ENCODE measurements around the gene NEUROD2.
A peak's percentile ranks its signal among the peaks of the same experiment; 100 is the strongest.

DNA sequence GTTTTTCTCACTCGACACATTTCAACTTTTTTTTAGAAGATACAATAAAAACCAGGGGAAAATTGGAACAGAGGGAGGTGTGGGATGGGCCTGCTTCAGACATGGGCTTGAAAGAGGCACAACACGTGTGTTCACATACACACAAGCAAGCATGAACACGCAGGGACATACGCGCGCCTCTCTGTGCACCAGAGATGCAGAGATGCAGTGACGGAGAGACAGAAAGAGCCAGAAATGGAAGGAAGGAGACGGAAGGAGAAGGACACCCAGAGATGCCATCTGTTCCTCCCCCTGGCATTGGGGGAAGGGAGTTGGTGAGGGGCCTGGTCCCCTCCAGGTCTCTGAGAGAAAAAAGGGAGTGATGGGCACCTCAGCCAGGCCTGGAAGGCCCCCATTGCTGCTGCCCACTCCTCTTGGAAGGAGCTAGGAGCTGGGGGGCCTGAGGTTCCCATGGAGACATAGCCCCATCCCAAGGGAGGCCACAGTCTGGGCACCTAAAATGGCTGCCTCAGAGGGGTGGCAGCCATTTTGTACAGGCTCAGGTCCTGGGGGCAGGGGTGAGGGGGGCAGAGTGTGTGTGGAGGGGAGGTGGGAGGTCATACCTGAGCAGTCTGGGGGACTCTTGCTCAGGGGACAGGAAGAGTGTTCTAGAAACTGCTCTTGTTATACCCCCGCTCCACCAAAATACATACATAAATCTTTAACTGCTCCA is 3.8 kb upstream of the NEUROD2 start:
- TF ChIP-seq SUZ12 (IDR thresholded peaks at IDR 0.05; ENCODE audit: extremely low read depth, insufficient read depth, insufficient read length) (no peak), YY1 (IDR thresholded peaks at IDR 0.05; ENCODE audit: insufficient read depth, insufficient read length) (peak; percentile 60), ZNF274 (IDR thresholded peaks at IDR 0.05; ENCODE audit: low read depth, low read length) (no peak)
